ENCODE measurements around the gene SAYSD1. TPM values are rescaled to one million over a fixed set of nuclear protein-coding genes. Genes with fewer than 3 reads are reported as not detected.

Gene SAYSD1
- total RNA-seq, 4 donors from 2014 or later = 10.8 to 21.6 (median 19.2) TPM

- no peak for DNase-seq (ENCODE audit: extremely low spot score)
- no peak overlapping the region for H3K4me3 ChIP-seq
- H3K27ac ChIP-seq (replicated peaks in 1 of 4) = no peak overlapping the region
- WGBS = 79% methylated on average over 13 of the region's 14 CpGs
- no peaks in the 10 kb centered on the region for H3K36me3 ChIP-seq
- no peaks in the 10 kb centered on the region for H3K4me1 ChIP-seq
- TF ChIP-seq POLR2A (IDR thresholded peaks at IDR 0.05; ENCODE audit: low read depth) (no peak), EP300 (IDR thresholded peaks at IDR 0.05) (no peak), POLR2AphosphoS5 (IDR thresholded peaks at IDR 0.05) (no peak)
- TF ChIP-seq, protein P1, sequence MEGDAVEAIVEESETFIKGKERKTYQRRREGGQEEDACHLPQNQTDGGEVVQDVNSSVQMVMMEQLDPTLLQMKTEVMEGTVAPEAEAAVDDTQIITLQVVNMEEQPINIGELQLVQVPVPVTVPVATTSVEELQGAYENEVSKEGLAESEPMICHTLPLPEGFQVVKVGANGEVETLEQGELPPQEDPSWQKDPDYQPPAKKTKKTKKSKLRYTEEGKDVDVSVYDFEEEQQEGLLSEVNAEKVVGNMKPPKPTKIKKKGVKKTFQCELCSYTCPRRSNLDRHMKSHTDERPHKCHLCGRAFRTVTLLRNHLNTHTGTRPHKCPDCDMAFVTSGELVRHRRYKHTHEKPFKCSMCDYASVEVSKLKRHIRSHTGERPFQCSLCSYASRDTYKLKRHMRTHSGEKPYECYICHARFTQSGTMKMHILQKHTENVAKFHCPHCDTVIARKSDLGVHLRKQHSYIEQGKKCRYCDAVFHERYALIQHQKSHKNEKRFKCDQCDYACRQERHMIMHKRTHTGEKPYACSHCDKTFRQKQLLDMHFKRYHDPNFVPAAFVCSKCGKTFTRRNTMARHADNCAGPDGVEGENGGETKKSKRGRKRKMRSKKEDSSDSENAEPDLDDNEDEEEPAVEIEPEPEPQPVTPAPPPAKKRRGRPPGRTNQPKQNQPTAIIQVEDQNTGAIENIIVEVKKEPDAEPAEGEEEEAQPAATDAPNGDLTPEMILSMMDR (IDR thresholded peaks at IDR 0.05) = no peak
- intact Hi-C loops (cut with DNase I) = no loop called here
- peaks cover 0 to 37% (median 0%) of the 10 kb centered on the region in 4 donors for H3K27me3 ChIP-seq
- no peaks in the 10 kb centered on the region for H3K9me3 ChIP-seq
These were observed 55.3 kb downstream of the SAYSD1 start for GRCh38 chr6:39059496-39060310.

- intact Hi-C loops (cut with DNase I) = no loop called here
- no peak overlapping the region for H3K27ac ChIP-seq (replicated peaks in 1 of 4)
- H3K4me3 ChIP-seq = no peak overlapping the region
- H3K4me1 ChIP-seq = no peaks in the 10 kb centered on the region
- no peaks in the 10 kb centered on the region for H3K36me3 ChIP-seq
- DNase-seq (ENCODE audit: extremely low spot score) = no peak
- TF ChIP-seq POLR2A (IDR thresholded peaks at IDR 0.05; ENCODE audit: low read depth) (no peak), POLR2AphosphoS5 (IDR thresholded peaks at IDR 0.05) (no peak), EP300 (IDR thresholded peaks at IDR 0.05) (no peak)
- TF ChIP-seq, protein P1 (IDR thresholded peaks at IDR 0.05) = no peak
- peaks cover 0 to 48% (median 0%) of the 10 kb centered on the region in 4 donors for H3K27me3 ChIP-seq
- no peaks in the 10 kb centered on the region for H3K9me3 ChIP-seq
- WGBS = 83% methylated on average over 4 of the region's 6 CpGs
These were observed 56.4 kb downstream of the SAYSD1 start for GRCh38 chr6:39058471-39059147.

DNA sequence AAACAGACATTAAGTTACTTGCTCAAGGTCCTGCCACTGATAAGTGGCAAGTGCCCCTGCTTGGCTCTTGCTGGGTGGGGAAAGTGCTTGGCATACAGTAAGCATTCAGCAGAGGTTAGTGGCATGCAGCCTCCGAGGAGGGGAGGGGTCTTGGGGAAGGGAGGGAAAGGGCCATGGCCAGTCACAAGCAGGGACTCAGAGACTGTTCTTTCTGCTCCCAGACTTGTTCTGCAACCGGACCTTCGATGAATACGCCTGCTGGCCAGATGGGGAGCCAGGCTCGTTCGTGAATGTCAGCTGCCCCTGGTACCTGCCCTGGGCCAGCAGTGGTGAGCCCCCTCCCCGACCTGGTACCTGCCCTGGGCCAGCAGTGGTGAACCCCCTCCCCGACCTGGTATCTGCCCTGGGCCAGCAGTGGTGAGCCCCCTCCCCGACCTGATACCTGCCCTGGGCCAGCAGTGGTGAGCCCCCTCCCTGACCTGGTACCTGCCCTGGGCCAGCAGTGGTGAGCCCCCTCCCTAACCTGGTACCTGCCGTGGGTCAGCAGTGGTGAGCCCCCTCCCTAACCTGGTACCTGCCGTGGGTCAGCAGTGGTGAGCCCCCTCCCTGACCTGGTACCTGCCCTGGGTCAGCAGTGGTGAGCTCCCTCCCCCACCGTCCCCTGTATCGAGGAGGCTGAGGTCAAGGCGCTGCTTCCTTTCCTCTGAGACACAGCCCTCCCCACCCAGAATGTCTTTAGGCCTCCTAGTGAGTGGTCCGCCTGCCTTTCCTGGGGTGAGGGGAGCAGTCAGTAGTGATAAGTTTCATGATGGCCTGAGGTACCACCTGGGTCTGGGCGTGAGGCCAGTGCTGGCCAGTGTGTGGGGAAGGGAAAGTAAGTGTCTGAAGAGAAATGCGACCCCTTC lies 57.5 kb downstream of the SAYSD1 start:
- Histone ChIP-seq H3K36me3 (no peaks in the 10 kb centered on the region), H3K27ac (replicated peaks in 1 of 4) (no peak overlapping the region), H3K9me3 (no peaks in the 10 kb centered on the region), H3K4me3 (no peak overlapping the region), H3K4me1 (no peaks in the 10 kb centered on the region), H3K27me3 (peaks cover 0 to 50% (median 0%) of the 10 kb centered on the region in 4 donors)
- intact Hi-C loops (cut with DNase I) = no loop called here
- WGBS = 57% methylated on average over 9 of the region's 17 CpGs
- TF ChIP-seq, protein P1 (IDR thresholded peaks at IDR 0.05) = no peak
- TF ChIP-seq POLR2AphosphoS5 (IDR thresholded peaks at IDR 0.05) = no peak
- no peak for TF ChIP-seq POLR2A (IDR thresholded peaks at IDR 0.05; ENCODE audit: low read depth)
- DNase-seq (ENCODE audit: extremely low spot score) = no peak

GRCh38 chr6:39056681-39057080 lies 58.3 kb downstream of the SAYSD1 start:
- H3K27ac ChIP-seq (replicated peaks in 1 of 4) = no peak overlapping the region
- H3K4me3 ChIP-seq = no peak overlapping the region
- no peak for DNase-seq (ENCODE audit: extremely low spot score)
- H3K36me3 ChIP-seq = no peaks in the 10 kb centered on the region
- H3K4me1 ChIP-seq = no peaks in the 10 kb centered on the region
- intact Hi-C loops (cut with DNase I) = no loop called here
- TF ChIP-seq, protein P1 (IDR thresholded peaks at IDR 0.05) = no peak
- TF ChIP-seq POLR2AphosphoS5 (IDR thresholded peaks at IDR 0.05) (no peak), POLR2A (IDR thresholded peaks at IDR 0.05; ENCODE audit: low read depth) (no peak), EP300 (IDR thresholded peaks at IDR 0.05) (no peak)
- H3K9me3 ChIP-seq = no peaks in the 10 kb centered on the region
- 92% methylated on average over 9 of the region's 9 CpGs for WGBS
- H3K27me3 ChIP-seq = peaks cover 0 to 46% (median 0%) of the 10 kb centered on the region in 4 donors

Data from esophagus muscularis mucosa (tissue), 4 donors.